Neuronal stem cell (in vitro differentiated cells): Measurements from ENCODE around the gene CYTL1.

Experiments
- DNase-seq: peaks from one replicate; pipeline ENCODE4 v3.0.0-alpha.2; 2013; ENCODE audit warnings: low spot score
- H2AFZ ChIP-seq: one replicate; pipeline ENCODE4 v1.6.1; 2013; ENCODE audit warnings: mild to moderate bottlenecking, low read length, inconsistent platforms
- H2AK5ac ChIP-seq: 2 replicates; pipeline ENCODE4 v1.6.1; 2013; ENCODE audit warnings: low read depth, mild to moderate bottlenecking, inconsistent platforms, low read length, moderate library complexity, mixed read lengths
- H2BK120ac ChIP-seq: 2 replicates; pipeline ENCODE4 v1.6.1; 2013; ENCODE audit warnings: low read depth, mild to moderate bottlenecking, inconsistent platforms, low read length, moderate library complexity, mixed read lengths
- H2BK12ac ChIP-seq: one replicate; pipeline ENCODE4 v1.6.1; 2013; ENCODE audit warnings: low read length, inconsistent platforms
- H2BK15ac ChIP-seq: 2 replicates; pipeline ENCODE4 v1.6.1; 2013; ENCODE audit warnings: mild to moderate bottlenecking, low read length, inconsistent platforms, mixed read lengths
- H2BK5ac ChIP-seq: one replicate; pipeline ENCODE4 v1.6.1; 2013; ENCODE audit warnings: inconsistent platforms, mild to moderate bottlenecking, low read length, moderate library complexity
- H3K14ac ChIP-seq: one replicate; pipeline ENCODE4 v1.6.1; 2013; ENCODE audit warnings: low read length, inconsistent platforms
- H3K18ac ChIP-seq: 2 replicates; pipeline ENCODE4 v1.6.1; 2013; ENCODE audit warnings: low read length, inconsistent platforms
- H3K23ac ChIP-seq: 2 replicates; pipeline ENCODE4 v1.6.1; 2013; ENCODE audit warnings: low read depth, mild to moderate bottlenecking, mixed read lengths, low read length, inconsistent platforms; ENCODE audit not compliant: poor library complexity
- H3K27ac ChIP-seq: replicated peaks from 3 replicates; pipeline ENCODE4 v1.5.1; 2013; ENCODE audit warnings: low read length, inconsistent platforms
- H3K27me3 ChIP-seq, 3 experiments: 2 replicates each; pipeline ENCODE4 v1.6.1; 2013; ENCODE audit warnings: low read length in 3 of 3, mild to moderate bottlenecking in 2 of 3, inconsistent platforms in 1 of 3, low read depth in 1 of 3, mixed read lengths in 1 of 3, moderate library complexity in 1 of 3; ENCODE audit not compliant: control insufficient read depth in 3 of 3, insufficient read depth in 3 of 3
- H3K36me3 ChIP-seq, 2 donors: replicated peaks in 1 of 2; 2 replicates each; pipeline ENCODE4 v1.6.1; 2013; ENCODE audit warnings: low read length in 2 of 2; ENCODE audit not compliant: control insufficient read depth in 2 of 2, insufficient read depth in 2 of 2
- H3K4ac ChIP-seq: 2 replicates; pipeline ENCODE4 v1.6.1; 2013; ENCODE audit warnings: inconsistent platforms, mild to moderate bottlenecking, low read length, moderate library complexity
- H3K4me1 ChIP-seq, 2 donors: 1 replicate in 1 of 2; 2 replicates in 1 of 2; pipeline ENCODE4 v1.6.1; 2013; ENCODE audit warnings: low read length in 2 of 2, low read depth in 1 of 2; ENCODE audit not compliant: control insufficient read depth in 2 of 2, insufficient read depth in 1 of 2
- H3K4me2 ChIP-seq: one replicate; pipeline ENCODE4 v1.6.1; 2013; ENCODE audit warnings: mild to moderate bottlenecking, low read length, inconsistent platforms; ENCODE audit not compliant: insufficient read depth, poor library complexity, severe bottlenecking
- H3K4me3 ChIP-seq, 2 donors: 2 replicates each; pipeline ENCODE4 v1.5.1; 2013; ENCODE audit warnings: low read length in 2 of 2, mild to moderate bottlenecking in 2 of 2, inconsistent platforms in 1 of 2, moderate library complexity in 1 of 2
- H3K79me1 ChIP-seq: one replicate; pipeline ENCODE4 v1.6.1; 2013; ENCODE audit warnings: low read depth, mild to moderate bottlenecking, inconsistent platforms, low read length, moderate library complexity
- H3K9ac ChIP-seq: one replicate; pipeline ENCODE4 v1.6.1; 2013; ENCODE audit warnings: mild to moderate bottlenecking, low read depth, low read length, inconsistent platforms; ENCODE audit not compliant: poor library complexity
- H3K9me3 ChIP-seq, 2 donors: replicated peaks in 1 of 2; 2 replicates each; pipeline versions ENCODE3 to v1.6.1; 2013; ENCODE audit warnings: low read length in 2 of 2, mild to moderate bottlenecking in 2 of 2, inconsistent platforms in 1 of 2, low read depth in 1 of 2, mixed read lengths in 1 of 2, moderate library complexity in 1 of 2; ENCODE audit not compliant: control insufficient read depth in 2 of 2, insufficient read depth in 1 of 2
- H4K8ac ChIP-seq: one replicate; pipeline ENCODE4 v1.6.1; 2013; ENCODE audit warnings: low read depth, mild to moderate bottlenecking, inconsistent platforms, low read length, moderate library complexity
- H4K91ac ChIP-seq: one replicate; pipeline ENCODE4 v1.6.1; 2013; ENCODE audit warnings: low read length, low read depth, mild to moderate bottlenecking, inconsistent platforms; ENCODE audit not compliant: poor library complexity
- WGBS, 2 donors: extraction: QIAGEN DNeasy Blood & Tissue Kit; methylation state at CpG; one replicate each; pipeline ENCODE4 v1.1.7; 2013; ENCODE audit warnings: missing lambda C conversion rate in 2 of 2, mixed read lengths in 1 of 2; ENCODE audit not compliant: insufficient read length in 2 of 2, insufficient replicate concordance in 1 of 2; ENCODE audit errors: extremely low coverage in 2 of 2; 5-methylcytosine and 5-hydroxymethylcytosine counted together

The CYTL1 gene

GRCh38 chr4:5033281-5033841 lies 14.1 kb upstream of the CYTL1 start:
- Histone ChIP-seq H3K27ac (no peak overlapping the region), H3K27me3 (peaks cover 0 to 4% (median 0%) of the 10 kb centered on the region in 3 experiments), H4K8ac (no peak overlapping the region), H3K79me1 (no peaks in the 10 kb centered on the region), H3K23ac (no peak overlapping the region), H2BK5ac (no peak overlapping the region), H3K4ac (no peak overlapping the region), H3K14ac (no peak overlapping the region), H2BK15ac (no peak overlapping the region), H3K4me1 (no peaks in the 10 kb centered on the region), H3K9me3 (no peaks in the 10 kb centered on the region), H3K4me3 (no peak overlapping the region), H2AFZ (no peak overlapping the region), H3K18ac (no peak overlapping the region), H2AK5ac (no peak overlapping the region), H4K91ac (no peak overlapping the region), H2BK12ac (no peak overlapping the region), H3K9ac (no peak overlapping the region), H3K4me2 (no peak overlapping the region), H3K36me3 (no peaks in the 10 kb centered on the region), H2BK120ac (no peak overlapping the region)
- DNase-seq, result no peak
- WGBS, 2 donors, result no CpG with 5 or more reads among the region's 10 CpGs

- H3K23ac ChIP-seq, result no peak overlapping the region
- no peak for DNase-seq
- no peak overlapping the region for H3K4me2 ChIP-seq
- no peak overlapping the region for H2BK5ac ChIP-seq
- H4K91ac ChIP-seq, result no peak overlapping the region
- no peak overlapping the region for H2BK120ac ChIP-seq
- H3K4me3 ChIP-seq, result no peak overlapping the region
- no peaks in the 10 kb centered on the region for H3K36me3 ChIP-seq
- H3K4me1 ChIP-seq, result no peaks in the 10 kb centered on the region
- no peak overlapping the region for H3K18ac ChIP-seq
- H2AFZ ChIP-seq, result no peak overlapping the region
- H3K9ac ChIP-seq, result no peak overlapping the region
- no peaks in the 10 kb centered on the region for H3K9me3 ChIP-seq
- H3K27me3 ChIP-seq, result peaks cover 0 to 4% (median 0%) of the 10 kb centered on the region in 3 experiments
- no CpG with 5 or more reads among the region's 5 CpGs for WGBS, 2 donors
- H2BK12ac ChIP-seq, result no peak overlapping the region
- no peak overlapping the region for H3K27ac ChIP-seq
- H3K79me1 ChIP-seq, result no peaks in the 10 kb centered on the region
- no peak overlapping the region for H2BK15ac ChIP-seq
- H3K14ac ChIP-seq, result no peak overlapping the region
- no peak overlapping the region for H3K4ac ChIP-seq
- no peak overlapping the region for H2AK5ac ChIP-seq
- no peak overlapping the region for H4K8ac ChIP-seq
Measured at GRCh38 chr4:5032813-5033212, 13.6 kb upstream of the CYTL1 start.

- H2BK120ac ChIP-seq, result no peak overlapping the region
- no peak overlapping the region for H3K14ac ChIP-seq
- H3K9me3 ChIP-seq, result no peaks in the 10 kb centered on the region
- no peak overlapping the region for H3K9ac ChIP-seq
- no peak overlapping the region for H3K4me2 ChIP-seq
- H2BK5ac ChIP-seq, result no peak overlapping the region
- H3K36me3 ChIP-seq, result no peaks in the 10 kb centered on the region
- no peak for DNase-seq
- no peak overlapping the region for H2AFZ ChIP-seq
- H3K4me3 ChIP-seq, result no peak overlapping the region
- H3K23ac ChIP-seq, result no peak overlapping the region
- no peak overlapping the region for H4K8ac ChIP-seq
- H3K27ac ChIP-seq, result no peak overlapping the region
- no peaks in the 10 kb centered on the region for H3K79me1 ChIP-seq
- H3K4ac ChIP-seq, result no peak overlapping the region
- H3K27me3 ChIP-seq, result peaks cover 0 to 4% (median 0%) of the 10 kb centered on the region in 3 experiments
- no peak overlapping the region for H2BK15ac ChIP-seq
- H2AK5ac ChIP-seq, result no peak overlapping the region
- WGBS, 2 donors, result no CpG with 5 or more reads among the region's 3 CpGs
- H4K91ac ChIP-seq, result no peak overlapping the region
- H3K18ac ChIP-seq, result no peak overlapping the region
- no peaks in the 10 kb centered on the region for H3K4me1 ChIP-seq
- no peak overlapping the region for H2BK12ac ChIP-seq
Measured at GRCh38 chr4:5030927-5031326, 11.7 kb upstream of the CYTL1 start.

GRCh38 chr4:5030221-5030620 lies 11.0 kb upstream of the CYTL1 start:
- peaks cover 0 to 4% (median 0%) of the 10 kb centered on the region in 3 experiments for H3K27me3 ChIP-seq
- no CpG with 5 or more reads among the region's 4 CpGs for WGBS, 2 donors
- H3K27ac ChIP-seq, result no peak overlapping the region
- H4K8ac ChIP-seq, result no peak overlapping the region
- H2BK5ac ChIP-seq, result no peak overlapping the region
- no peaks in the 10 kb centered on the region for H3K79me1 ChIP-seq
- H2AFZ ChIP-seq, result no peak overlapping the region
- no peak overlapping the region for H3K4ac ChIP-seq
- H3K14ac ChIP-seq, result no peak overlapping the region
- H3K4me2 ChIP-seq, result no peak overlapping the region
- no peak overlapping the region for H3K18ac ChIP-seq
- H4K91ac ChIP-seq, result no peak overlapping the region
- no peaks in the 10 kb centered on the region for H3K4me1 ChIP-seq
- H2BK120ac ChIP-seq, result no peak overlapping the region
- no peak overlapping the region for H3K23ac ChIP-seq
- no peak overlapping the region for H2BK12ac ChIP-seq
- H3K9ac ChIP-seq, result no peak overlapping the region
- no peak overlapping the region for H2AK5ac ChIP-seq
- no peak overlapping the region for H3K4me3 ChIP-seq
- no peaks in the 10 kb centered on the region for H3K9me3 ChIP-seq
- DNase-seq, result no peak
- no peak overlapping the region for H2BK15ac ChIP-seq
- H3K36me3 ChIP-seq, result no peaks in the 10 kb centered on the region
